CD4-positive, alpha-beta T cell (primary cell): ENCODE data around the gene SLC10A2. TPM values are rescaled to one million over a fixed set of nuclear protein-coding genes. Genes with fewer than 3 reads are reported as not detected.

Source experiments
- ATAC-seq: fragments of 200-7000 bp; cut with Tn5 transposase; one replicate; pipeline ENCODE4 v1.10.0; 2022; ENCODE audit warnings: mild to moderate bottlenecking; ENCODE audit not compliant: poor library complexity
- CTCF ChIA-PET: fragments of 350-600 bp; sonication (Branson Sonifier 250); formaldehyde crosslinking; loops from one replicate; lab custom pipeline; 2021; ENCODE audit warnings: antibody characterized with exemption, inconsistent platforms; lab: Charles Lee
- POLR2A ChIA-PET: fragments of 350-600 bp; sonication (Branson Sonifier 250); formaldehyde crosslinking; loops from one replicate; lab custom pipeline; 2021; ENCODE audit warnings: antibody characterized with exemption, inconsistent platforms; lab: Charles Lee
- DNase-seq, 14 experiments: peaks; one replicate each; pipeline ENCODE4 v3.0.0-alpha.2; 2013 to 2020; ENCODE audit warnings: mixed read lengths in 2 of 14
- H3K27ac ChIP-seq, 2 donors: one replicate each; pipeline versions ENCODE4 v1.5.1 to v1.7.0; 2013; ENCODE audit warnings: low read length in 2 of 2, low read depth in 1 of 2, mild to moderate bottlenecking in 1 of 2
- H3K27me3 ChIP-seq, 2 experiments: 1 replicate in 1 of 2; 2 replicates in 1 of 2; pipeline versions ENCODE4 v1.6.1 to v1.7.0; 2013; ENCODE audit warnings: low read length in 2 of 2, control low read depth in 1 of 2, mild to moderate bottlenecking in 1 of 2, moderate library complexity in 1 of 2; ENCODE audit not compliant: insufficient read depth in 2 of 2, control insufficient read depth in 1 of 2
- H3K36me3 ChIP-seq: one replicate; pipeline ENCODE4 v1.6.1; 2013; ENCODE audit warnings: low read length, control low read depth; ENCODE audit not compliant: insufficient read depth
- H3K4me1 ChIP-seq: one replicate; pipeline ENCODE4 v1.6.1; 2013; ENCODE audit warnings: low read length, control low read depth; ENCODE audit not compliant: insufficient read depth
- H3K4me3 ChIP-seq: one replicate; pipeline ENCODE4 v1.5.1; 2013; ENCODE audit warnings: mild to moderate bottlenecking, low read length, moderate library complexity
- H3K9me3 ChIP-seq, 2 experiments: 1 replicate in 1 of 2; 2 replicates in 1 of 2; pipeline versions ENCODE4 v1.6.1 to v1.7.0; 2013; ENCODE audit warnings: low read length in 2 of 2, mild to moderate bottlenecking in 2 of 2, control low read depth in 1 of 2, moderate library complexity in 1 of 2; ENCODE audit not compliant: control insufficient read depth in 1 of 2, insufficient read depth in 1 of 2
- H3K27ac Mint-ChIP-seq: one replicate; pipeline ENCODE4 v1.8.0; 2020; ENCODE audit warnings: mixed read lengths
- H3K27me3 Mint-ChIP-seq: one replicate; pipeline ENCODE4 v1.8.0; 2021; ENCODE audit warnings: mixed read lengths
- H3K36me3 Mint-ChIP-seq: one replicate; pipeline ENCODE4 v1.8.0; 2021; ENCODE audit warnings: low read depth, mixed read lengths
- H3K4me1 Mint-ChIP-seq: one replicate; pipeline ENCODE4 v1.8.0; 2021; ENCODE audit warnings: low read depth, mixed read lengths
- H3K4me3 Mint-ChIP-seq: one replicate; pipeline ENCODE4 v1.8.0; 2020; ENCODE audit warnings: mild to moderate bottlenecking, mixed read lengths
- H3K9me3 Mint-ChIP-seq: one replicate; pipeline ENCODE4 v1.8.0; 2020; ENCODE audit warnings: mixed read lengths
- CTCF ChIP-seq: fragments of 200-600 bp; IDR thresholded peaks from one replicate; pipeline ENCODE4 v1.8.0; 2022; ENCODE audit warnings: antibody characterized with exemption, mild to moderate bottlenecking
- intact Hi-C, 2 experiments: fragments of 100-400 bp; cut with DNase I in 1 of 2; cut with micrococcal nuclease in 1 of 2; formaldehyde crosslinking; loops; one replicate each; pipeline versions ENCODE4 v1.15.1 to v1.9.0; 2023 to 2025; cut with DNase I, micrococcal nuclease
- total RNA-seq, 174 experiments: library from RNA in 2 of 174; stranded (reverse) in 2 of 174; gene quantifications; one replicate each; pipeline ENCODE4 v1.2.3 and lab custom pipeline; 2021 to 2026

Gene SLC10A2
- total RNA-seq, 2 experiments from 2014 or later: not detected

DNA sequence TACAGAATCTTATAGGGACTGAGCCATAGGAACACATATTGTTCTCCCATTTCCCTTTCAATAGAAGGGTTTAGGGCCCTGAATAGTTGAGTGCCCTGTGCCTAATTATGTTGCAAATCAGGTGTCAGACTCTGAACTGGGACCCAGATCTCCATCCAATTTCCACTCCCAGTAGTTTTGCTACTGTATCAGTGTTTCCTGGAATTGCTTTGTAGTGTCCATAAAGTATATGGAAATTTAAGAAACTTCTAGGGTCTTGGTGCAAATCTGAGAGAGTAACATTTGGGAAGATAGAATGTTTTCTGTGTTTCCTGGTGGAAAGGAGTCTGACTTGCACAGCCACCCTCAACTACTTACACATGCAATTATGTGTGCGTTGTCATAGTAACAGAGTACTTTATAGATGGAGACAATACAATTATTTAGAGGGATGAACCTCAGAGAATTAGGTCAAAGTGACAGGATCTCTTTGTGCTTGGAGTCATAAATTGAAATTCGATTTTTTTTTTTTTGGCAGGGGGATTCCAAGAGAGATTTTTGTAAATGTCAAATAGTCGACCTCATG, 646 bp upstream of the SLC10A2 start:
- Histone ChIP-seq H3K4me1 (no peaks in the 10 kb centered on the region), H3K27me3 (no peaks in the 10 kb centered on the region), H3K9me3 (peaks cover 0 to 8% of the 10 kb centered on the region in 2 experiments), H3K36me3 (no peaks in the 10 kb centered on the region), H3K4me3 (no peak overlapping the region), H3K27ac (no peak overlapping the region)
- CTCF ChIA-PET: no interaction called here
- peaks cover 2% of the 10 kb centered on the region for H3K9me3 Mint-ChIP-seq
- no peaks in the 10 kb centered on the region for H3K27me3 Mint-ChIP-seq
- ATAC-seq (no peak), DNase-seq (no peak)
- no peaks in the 10 kb centered on the region for H3K36me3 Mint-ChIP-seq
- intact Hi-C loops: no loop called here
- no peaks in the 10 kb centered on the region for H3K4me1 Mint-ChIP-seq
- POLR2A ChIA-PET: no interaction called here
- no peak for TF ChIP-seq CTCF
- H3K27ac Mint-ChIP-seq: no peak overlapping the region
- no peak overlapping the region for H3K4me3 Mint-ChIP-seq

GRCh38 chr13:103063376-103063775, 2.8 kb downstream of the SLC10A2 start:
- H3K9me3 Mint-ChIP-seq: peaks cover 8% of the 10 kb centered on the region
- no peaks in the 10 kb centered on the region for H3K27me3 Mint-ChIP-seq
- peaks cover 0 to 4% of the 10 kb centered on the region in 2 experiments for H3K9me3 ChIP-seq
- H3K4me3 Mint-ChIP-seq: no peak overlapping the region
- TF ChIP-seq CTCF: no peak
- no peaks in the 10 kb centered on the region for H3K36me3 ChIP-seq
- H3K4me1 ChIP-seq: no peaks in the 10 kb centered on the region
- ChIA-PET CTCF (no interaction called here), POLR2A (no interaction called here)
- no peak for DNase-seq
- intact Hi-C loops: no loop called here
- H3K36me3 Mint-ChIP-seq: no peaks in the 10 kb centered on the region
- H3K27ac ChIP-seq: no peak overlapping the region
- no peak overlapping the region for H3K27ac Mint-ChIP-seq
- no peaks in the 10 kb centered on the region for H3K27me3 ChIP-seq
- no peaks in the 10 kb centered on the region for H3K4me1 Mint-ChIP-seq
- H3K4me3 ChIP-seq: no peak overlapping the region
- no peak for ATAC-seq

GRCh38 chr13:103062079-103062478, 4.1 kb downstream of the SLC10A2 start:
- no peaks in the 10 kb centered on the region for H3K4me1 ChIP-seq
- H3K4me3 ChIP-seq: no peak overlapping the region
- H3K9me3 ChIP-seq: peaks cover 4 to 9% of the 10 kb centered on the region in 2 experiments
- Mint-ChIP-seq H3K9me3 (peaks cover 8% of the 10 kb centered on the region), H3K4me1 (no peaks in the 10 kb centered on the region), H3K4me3 (no peak overlapping the region), H3K27me3 (no peaks in the 10 kb centered on the region), H3K27ac (no peak overlapping the region), H3K36me3 (no peaks in the 10 kb centered on the region)
- H3K27ac ChIP-seq: no peak overlapping the region
- no peak for DNase-seq
- ATAC-seq: no peak
- no peaks in the 10 kb centered on the region for H3K27me3 ChIP-seq
- POLR2A ChIA-PET: no interaction called here
- H3K36me3 ChIP-seq: no peaks in the 10 kb centered on the region
- TF ChIP-seq CTCF: no peak
- CTCF ChIA-PET: no interaction called here
- intact Hi-C loops: no loop called here
